ENCODE results near the gene FRS3. TPM values are rescaled to one million over a fixed set of nuclear protein-coding genes. Genes with fewer than 3 reads are reported as not detected.

The FRS3 gene
- total and polyA plus RNA-seq, 11 donors: 3.2 to 6.8 (median 5.1) TPM

- 60 to 71% (median 66%) methylated on average over 14 to 19 of the region's 19 CpGs for WGBS, 4 donors
- Histone ChIP-seq H3K4me3 (no peak overlapping the region), H3K27me3 (no peaks in the 10 kb centered on the region), H3K4me1 (peaks cover 34 to 98% (median 84%) of the 10 kb centered on the region in 12 donors), H3K9me3 (no peaks in the 10 kb centered on the region), H3K27ac (peak overlapping the region; percentile 17 to 75 (median 42)), H3K36me3 (peaks cover 0 to 3% (median 0%) of the 10 kb centered on the region in 9 donors)
- TF ChIP-seq, protein P1, sequence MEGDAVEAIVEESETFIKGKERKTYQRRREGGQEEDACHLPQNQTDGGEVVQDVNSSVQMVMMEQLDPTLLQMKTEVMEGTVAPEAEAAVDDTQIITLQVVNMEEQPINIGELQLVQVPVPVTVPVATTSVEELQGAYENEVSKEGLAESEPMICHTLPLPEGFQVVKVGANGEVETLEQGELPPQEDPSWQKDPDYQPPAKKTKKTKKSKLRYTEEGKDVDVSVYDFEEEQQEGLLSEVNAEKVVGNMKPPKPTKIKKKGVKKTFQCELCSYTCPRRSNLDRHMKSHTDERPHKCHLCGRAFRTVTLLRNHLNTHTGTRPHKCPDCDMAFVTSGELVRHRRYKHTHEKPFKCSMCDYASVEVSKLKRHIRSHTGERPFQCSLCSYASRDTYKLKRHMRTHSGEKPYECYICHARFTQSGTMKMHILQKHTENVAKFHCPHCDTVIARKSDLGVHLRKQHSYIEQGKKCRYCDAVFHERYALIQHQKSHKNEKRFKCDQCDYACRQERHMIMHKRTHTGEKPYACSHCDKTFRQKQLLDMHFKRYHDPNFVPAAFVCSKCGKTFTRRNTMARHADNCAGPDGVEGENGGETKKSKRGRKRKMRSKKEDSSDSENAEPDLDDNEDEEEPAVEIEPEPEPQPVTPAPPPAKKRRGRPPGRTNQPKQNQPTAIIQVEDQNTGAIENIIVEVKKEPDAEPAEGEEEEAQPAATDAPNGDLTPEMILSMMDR (IDR thresholded peaks at IDR 0.05): no peak
- no peak for TF ChIP-seq POLR2A (IDR thresholded peaks at IDR 0.05)
- DNase-seq (peak in 2 of 5 donors; percentile 36 to 49), ATAC-seq (peak in 3 of 4 donors; percentile 26 to 77 (median 48))
- intact Hi-C loops (cut with DNase I): no loop called here
Measured at GRCh38 chr6:41728073-41728936, 51.4 kb downstream of the FRS3 start.

- H3K27ac ChIP-seq: peak overlapping the region; percentile 13 to 74 (median 34)
- WGBS, 4 donors: 63 to 88% (median 84%) methylated on average over 2 to 3 of the region's 3 CpGs
- H3K27me3 ChIP-seq: no peaks in the 10 kb centered on the region
- TF ChIP-seq, protein P1 (IDR thresholded peaks at IDR 0.05): no peak
- TF ChIP-seq POLR2A (IDR thresholded peaks at IDR 0.05): no peak
- no peaks in the 10 kb centered on the region for H3K9me3 ChIP-seq
- no peak overlapping the region for H3K4me3 ChIP-seq
- intact Hi-C loops (cut with DNase I): no loop called here
- DNase-seq (peak in 1 of 5 donors; percentile 46), ATAC-seq (no peak)
- peaks cover 30 to 98% (median 83%) of the 10 kb centered on the region in 12 donors for H3K4me1 ChIP-seq
- H3K36me3 ChIP-seq: peaks cover 0 to 3% (median 0%) of the 10 kb centered on the region in 9 donors
Measured at GRCh38 chr6:41727705-41728072, 52.0 kb downstream of the FRS3 start.

GRCh38 chr6:41726876-41727275 lies 52.8 kb downstream of the FRS3 start:
- 48 to 59% (median 57%) methylated on average over 7 of the region's 7 CpGs for WGBS, 4 donors
- H3K9me3 ChIP-seq: no peaks in the 10 kb centered on the region
- TF ChIP-seq, protein P1 (IDR thresholded peaks at IDR 0.05): no peak
- peaks cover 0 to under 1% (median 0%) of the 10 kb centered on the region in 9 donors for H3K36me3 ChIP-seq
- H3K27me3 ChIP-seq: no peaks in the 10 kb centered on the region
- intact Hi-C loops (cut with DNase I): no loop called here
- H3K4me3 ChIP-seq: no peak overlapping the region
- DNase-seq (peak in 1 of 5 donors; percentile 40), ATAC-seq (no peak)
- H3K4me1 ChIP-seq: peaks cover 30 to 100% (median 82%) of the 10 kb centered on the region in 12 donors
- H3K27ac ChIP-seq: peak overlapping the region in 1 of 12 donors; percentile 74

Data from heart left ventricle (tissue), 16 donors.